Neural crest cell (in vitro differentiated cells): Measurements from ENCODE around the gene L3MBTL4. TPM values are rescaled to one million over a fixed set of nuclear protein-coding genes. Genes with fewer than 3 reads are reported as not detected.

ENCODE experiments used
- DNase-seq: peaks from one replicate; pipeline ENCODE4 v3.0.0; 2021; ENCODE audit warnings: low read depth, mixed read lengths, low spot score
- H3K27ac Mint-ChIP-seq: one replicate; pipeline ENCODE4 v1.8.0; 2021; ENCODE audit warnings: mild to moderate bottlenecking, mixed read lengths; ENCODE audit not compliant: unreplicated experiment
- H3K27me3 Mint-ChIP-seq: 2 replicates; pipeline ENCODE4 v1.8.0; 2021; ENCODE audit warnings: low read depth, mild to moderate bottlenecking, mixed read lengths
- H3K36me3 Mint-ChIP-seq: 2 replicates; pipeline ENCODE4 v1.8.0; 2021; ENCODE audit warnings: low read depth, mild to moderate bottlenecking, mixed read lengths
- H3K4me1 Mint-ChIP-seq: 2 replicates; pipeline ENCODE4 v1.8.0; 2021; ENCODE audit warnings: mixed read lengths
- H3K4me3 Mint-ChIP-seq: one replicate; pipeline ENCODE4 v1.8.0; 2021; ENCODE audit warnings: mild to moderate bottlenecking, mixed read lengths
- H3K9me3 Mint-ChIP-seq: 2 replicates; pipeline ENCODE4 v1.8.0; 2021; ENCODE audit warnings: mixed read lengths
- total RNA-seq: library from RNA; stranded (reverse); gene quantifications from 2 replicates; pipeline ENCODE4 v1.2.1, GENCODE V29; 2021
- TF ChIP-seq, protein P1 (sequence below): fragments of 200-600 bp; sonication (generic); conservative IDR thresholded peaks from 2 replicates; pipeline ENCODE4 v1.5.0; 2021; ENCODE audit warnings: antibody characterized with exemption, mild to moderate bottlenecking

L3MBTL4 gene
- total RNA-seq, 1 donor from 2014 or later = 0.65 TPM

DNA sequence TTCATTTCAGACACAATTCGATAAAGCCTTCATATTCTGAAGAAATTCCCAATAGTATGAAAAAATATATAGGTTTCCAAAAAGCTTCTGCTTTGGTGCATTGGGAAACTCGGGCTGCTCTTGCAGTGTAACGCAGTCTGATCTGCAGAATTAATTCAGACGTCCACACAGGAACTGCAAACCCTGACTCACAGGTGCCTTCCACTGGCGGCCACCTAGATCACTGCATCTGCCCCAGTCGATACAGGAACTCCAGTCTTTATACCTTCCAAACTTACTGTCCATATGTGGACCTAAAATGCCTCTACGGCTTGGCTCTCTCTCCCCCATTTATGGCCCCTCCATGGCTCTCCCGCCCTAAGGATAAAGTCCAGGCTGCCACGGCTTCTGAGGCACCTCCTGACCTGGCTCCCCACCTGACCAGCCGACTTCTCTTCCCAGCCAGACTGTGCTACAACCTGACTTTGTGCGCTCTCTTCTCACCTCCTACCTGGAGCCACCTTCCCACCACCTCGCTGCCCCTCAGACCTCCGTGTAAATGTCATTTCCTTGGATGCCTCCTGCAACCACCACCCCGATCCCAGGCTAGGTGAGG lies 39.7 kb downstream of the L3MBTL4 start:
- Mint-ChIP-seq H3K4me3 (no peak overlapping the region), H3K27ac (peak overlapping the region; percentile 63), H3K36me3 (no peaks in the 10 kb centered on the region), H3K9me3 (peaks cover 6% of the 10 kb centered on the region), H3K4me1 (no peaks in the 10 kb centered on the region), H3K27me3 (peaks cover 7% of the 10 kb centered on the region)
- DNase-seq = no peak
- TF ChIP-seq, protein P1, sequence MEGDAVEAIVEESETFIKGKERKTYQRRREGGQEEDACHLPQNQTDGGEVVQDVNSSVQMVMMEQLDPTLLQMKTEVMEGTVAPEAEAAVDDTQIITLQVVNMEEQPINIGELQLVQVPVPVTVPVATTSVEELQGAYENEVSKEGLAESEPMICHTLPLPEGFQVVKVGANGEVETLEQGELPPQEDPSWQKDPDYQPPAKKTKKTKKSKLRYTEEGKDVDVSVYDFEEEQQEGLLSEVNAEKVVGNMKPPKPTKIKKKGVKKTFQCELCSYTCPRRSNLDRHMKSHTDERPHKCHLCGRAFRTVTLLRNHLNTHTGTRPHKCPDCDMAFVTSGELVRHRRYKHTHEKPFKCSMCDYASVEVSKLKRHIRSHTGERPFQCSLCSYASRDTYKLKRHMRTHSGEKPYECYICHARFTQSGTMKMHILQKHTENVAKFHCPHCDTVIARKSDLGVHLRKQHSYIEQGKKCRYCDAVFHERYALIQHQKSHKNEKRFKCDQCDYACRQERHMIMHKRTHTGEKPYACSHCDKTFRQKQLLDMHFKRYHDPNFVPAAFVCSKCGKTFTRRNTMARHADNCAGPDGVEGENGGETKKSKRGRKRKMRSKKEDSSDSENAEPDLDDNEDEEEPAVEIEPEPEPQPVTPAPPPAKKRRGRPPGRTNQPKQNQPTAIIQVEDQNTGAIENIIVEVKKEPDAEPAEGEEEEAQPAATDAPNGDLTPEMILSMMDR = no peak

DNA sequence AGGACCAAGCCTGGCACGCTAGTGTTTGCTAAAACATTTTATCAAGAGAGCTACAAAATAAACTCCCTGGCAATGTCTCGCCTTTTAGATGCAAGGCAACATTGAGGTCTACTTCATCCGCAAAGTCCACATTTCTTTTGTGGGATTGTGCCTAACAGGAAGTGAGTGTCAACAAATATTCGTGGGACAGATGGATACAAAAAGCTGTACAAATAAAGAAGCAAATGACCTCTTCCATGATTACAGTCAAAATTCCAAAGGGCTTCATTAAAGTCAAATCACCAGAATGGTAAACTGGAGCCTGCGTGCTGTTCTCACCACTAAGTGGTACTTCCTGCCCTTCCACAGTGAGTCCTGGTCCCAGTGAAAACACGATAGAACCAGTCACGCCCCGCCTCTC lies 40.4 kb downstream of the L3MBTL4 start:
- Mint-ChIP-seq H3K9me3 (peaks cover 6% of the 10 kb centered on the region), H3K36me3 (no peaks in the 10 kb centered on the region), H3K27ac (no peak overlapping the region), H3K27me3 (peaks cover 6% of the 10 kb centered on the region), H3K4me1 (no peaks in the 10 kb centered on the region), H3K4me3 (no peak overlapping the region)
- TF ChIP-seq, protein P1 = no peak
- no peak for DNase-seq

DNA sequence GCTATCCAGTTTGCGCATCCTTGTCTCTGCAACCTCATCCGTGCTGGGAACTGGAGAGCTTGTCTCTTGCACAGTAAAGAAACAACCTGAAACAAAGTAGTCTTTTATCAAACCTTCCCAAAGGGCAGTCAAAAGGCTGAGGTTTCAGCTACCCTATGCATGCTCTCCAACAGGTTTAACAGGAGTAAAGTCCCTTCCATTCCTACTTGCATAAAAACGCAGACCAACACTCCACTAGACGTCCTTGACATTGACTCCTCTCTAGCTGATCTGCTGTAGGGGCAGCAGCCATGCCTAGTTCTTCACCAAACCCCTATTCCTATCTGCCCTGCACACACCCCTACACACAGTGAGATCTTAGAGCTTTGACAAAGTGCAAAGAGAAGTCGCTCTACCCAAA lies 41.5 kb downstream of the L3MBTL4 start:
- Mint-ChIP-seq H3K4me3 (no peak overlapping the region), H3K36me3 (no peaks in the 10 kb centered on the region), H3K27me3 (no peaks in the 10 kb centered on the region), H3K4me1 (no peaks in the 10 kb centered on the region), H3K27ac (no peak overlapping the region), H3K9me3 (no peaks in the 10 kb centered on the region)
- no peak for DNase-seq
- TF ChIP-seq, protein P1 = no peak

DNA sequence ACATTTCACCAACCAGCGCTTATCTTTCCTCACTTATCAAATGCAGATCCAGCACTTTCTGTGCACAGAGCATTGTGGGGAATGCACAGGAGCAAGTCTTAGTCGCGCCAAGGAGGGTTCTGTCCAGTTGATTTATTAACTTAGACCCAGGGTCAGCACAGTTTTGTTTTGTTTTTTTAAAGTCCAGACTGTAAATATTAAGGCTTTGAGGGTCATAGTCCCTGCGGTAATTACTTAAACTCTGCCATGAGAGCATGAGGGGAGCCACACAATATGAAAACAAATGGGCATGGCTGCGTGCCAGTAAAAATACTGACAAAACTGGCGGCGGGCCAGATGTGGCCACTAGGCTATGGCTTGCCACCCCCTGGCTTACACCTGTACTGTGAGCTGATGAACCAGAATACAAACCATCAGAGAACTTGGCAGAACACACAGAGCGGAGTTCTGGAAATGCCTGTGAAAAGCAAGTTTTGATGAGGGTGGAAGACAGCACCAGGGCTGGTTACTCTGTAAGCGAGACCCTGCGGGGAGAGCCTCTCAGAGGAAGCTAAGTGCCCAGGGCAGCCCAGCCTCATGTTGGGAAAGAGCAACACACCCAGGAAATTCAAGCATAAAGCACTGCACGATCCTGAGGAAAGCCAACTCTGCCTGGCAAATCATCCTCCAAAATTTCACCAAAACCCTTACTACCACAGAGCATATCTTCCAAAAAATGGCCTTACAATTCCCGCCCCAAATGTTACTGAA lies 43.6 kb downstream of the L3MBTL4 start:
- no peaks in the 10 kb centered on the region for H3K4me1 Mint-ChIP-seq
- H3K27me3 Mint-ChIP-seq = no peaks in the 10 kb centered on the region
- no peak overlapping the region for H3K27ac Mint-ChIP-seq
- no peak overlapping the region for H3K4me3 Mint-ChIP-seq
- H3K9me3 Mint-ChIP-seq = no peaks in the 10 kb centered on the region
- no peak for DNase-seq
- TF ChIP-seq, protein P1 = no peak
- no peaks in the 10 kb centered on the region for H3K36me3 Mint-ChIP-seq

DNA sequence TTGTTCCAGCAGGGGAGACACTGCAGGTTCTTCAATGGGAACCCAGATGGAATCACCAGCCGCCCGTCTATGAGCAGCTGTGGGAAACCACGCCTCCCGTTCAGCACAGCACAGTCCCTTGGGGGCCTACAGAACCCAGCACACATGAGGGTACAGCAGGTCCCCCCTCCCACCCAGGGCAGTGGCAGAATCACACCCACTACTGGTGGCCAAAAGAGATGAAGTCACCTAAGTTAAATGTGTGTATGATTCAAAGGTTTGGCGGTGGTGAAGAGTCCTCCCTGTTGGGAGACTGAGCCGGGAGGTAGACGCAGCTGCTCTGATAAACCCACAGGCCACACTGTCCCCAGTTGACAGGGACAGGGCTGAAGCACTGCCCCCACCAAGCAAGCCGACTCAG lies 44.3 kb downstream of the L3MBTL4 start:
- H3K27me3 Mint-ChIP-seq = no peaks in the 10 kb centered on the region
- no peak overlapping the region for H3K4me3 Mint-ChIP-seq
- TF ChIP-seq, protein P1 = no peak
- no peak overlapping the region for H3K27ac Mint-ChIP-seq
- H3K4me1 Mint-ChIP-seq = peaks cover under 1% of the 10 kb centered on the region
- no peaks in the 10 kb centered on the region for H3K36me3 Mint-ChIP-seq
- no peaks in the 10 kb centered on the region for H3K9me3 Mint-ChIP-seq
- DNase-seq = no peak
